Measurements from ENCODE around the gene PXT1. TPM values are rescaled to one million over a fixed set of nuclear protein-coding genes. Genes with fewer than 3 reads are reported as not detected.
A peak's percentile ranks its signal among the peaks of the same experiment; 100 is the strongest.

The PXT1 gene
- total RNA-seq, 3 donors from 2014 or later = 0.15 TPM; not detected in 2

DNA sequence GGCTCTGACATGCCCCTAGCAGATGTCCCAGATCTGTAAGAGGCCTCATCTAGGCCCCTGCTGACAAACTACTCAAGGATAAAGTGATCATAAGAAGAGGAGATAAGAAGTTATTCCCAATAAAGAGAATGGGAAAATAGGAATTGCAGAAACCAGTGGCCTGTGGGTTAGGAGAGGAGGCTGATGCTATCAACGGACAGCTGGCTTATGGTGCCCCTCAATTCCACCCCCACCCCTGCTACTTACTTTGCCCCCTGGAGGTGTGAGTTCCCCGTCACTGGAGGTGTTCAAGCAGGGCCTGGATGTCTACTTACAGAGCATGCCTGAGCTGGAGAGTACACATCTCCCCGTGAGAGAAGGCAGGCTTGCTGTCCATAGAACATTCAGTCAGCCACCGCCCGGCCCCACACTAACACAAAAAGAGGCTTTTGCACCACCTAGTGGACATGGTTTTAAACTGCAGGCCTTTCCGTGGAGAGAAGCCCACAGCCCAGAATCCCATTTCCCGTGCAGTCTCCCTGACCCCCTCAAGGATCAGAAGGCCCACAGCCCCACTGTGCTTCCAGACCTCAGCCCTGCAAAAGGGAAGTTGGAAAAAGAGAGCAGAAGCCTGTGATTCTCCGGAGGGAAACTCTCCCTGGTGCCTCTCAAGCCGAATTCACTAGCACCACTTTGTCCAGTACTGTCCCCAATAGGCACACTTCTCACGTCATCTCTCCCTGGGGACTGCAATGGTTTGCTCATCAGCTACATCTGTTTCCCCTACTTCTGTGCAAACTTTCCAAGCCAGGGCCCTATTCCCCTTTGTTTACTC lies 82.2 kb downstream of the PXT1 start:
- no peaks in the 10 kb centered on the region for H3K27me3 ChIP-seq
- H3K4me1 ChIP-seq = no peaks in the 10 kb centered on the region
- H3K4me3 ChIP-seq = no peak overlapping the region
- DNase-seq (ENCODE audit: low spot score in 2 of 2) = peak; percentile 59 to 77
- H3K9me3 ChIP-seq = no peaks in the 10 kb centered on the region
- no peaks in the 10 kb centered on the region for H3K36me3 ChIP-seq
- no peak overlapping the region for H3K27ac ChIP-seq
- intact Hi-C loops (cut with DNase I; ENCODE audit: low total_unique reads) = no loop called here
- peak in 1 of 3 donors; percentile 21 for TF ChIP-seq POLR2AphosphoS5 (IDR thresholded peaks at IDR 0.05)
- TF ChIP-seq POLR2A (IDR thresholded peaks at IDR 0.05) = no peak
- peak; percentile 72 to 86 (median 80) for TF ChIP-seq CTCF (IDR thresholded peaks at IDR 0.05)

DNA sequence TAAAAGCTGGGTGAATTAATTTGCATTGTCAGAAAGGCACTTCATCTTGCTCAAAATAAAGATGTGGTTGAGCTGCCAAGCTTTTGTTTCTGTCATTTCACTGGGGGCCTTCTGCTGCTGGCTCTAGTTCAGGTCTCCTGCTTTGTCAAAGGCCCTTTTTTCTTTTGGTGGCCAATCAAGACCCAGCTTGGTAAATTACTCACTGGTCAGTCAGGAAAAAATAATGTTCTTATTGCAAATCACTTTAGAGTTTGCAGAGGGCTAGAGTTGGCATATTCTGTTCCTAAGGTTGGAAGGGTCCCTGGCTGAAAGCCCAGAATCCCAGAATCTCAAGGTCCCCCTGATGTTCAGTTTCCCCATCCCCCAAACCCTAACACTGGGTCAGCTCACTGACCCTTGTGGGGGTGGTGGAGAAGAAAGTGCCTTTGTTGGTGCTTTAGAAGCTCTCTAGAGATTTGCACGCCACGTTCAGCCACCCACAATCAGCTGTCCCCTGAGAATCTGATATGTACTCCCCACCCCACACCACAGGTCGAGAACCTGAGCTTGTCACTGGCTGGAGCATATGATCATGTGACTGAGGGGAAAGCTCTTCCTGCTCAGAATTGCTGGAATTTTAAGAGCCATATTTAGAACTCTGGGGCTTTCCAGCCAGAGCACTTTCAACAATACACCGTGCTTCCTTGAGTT lies 84.3 kb downstream of the PXT1 start:
- Histone ChIP-seq H3K27ac (no peak overlapping the region), H3K4me1 (no peaks in the 10 kb centered on the region), H3K9me3 (no peaks in the 10 kb centered on the region), H3K36me3 (no peaks in the 10 kb centered on the region), H3K4me3 (no peak overlapping the region), H3K27me3 (no peaks in the 10 kb centered on the region)
- DNase-seq (ENCODE audit: low spot score in 2 of 2) = no peak
- intact Hi-C loops (cut with DNase I; ENCODE audit: low total_unique reads) = loop anchor here (5.0 kb wide), 1 partner anchor 824 kb away; no protein-coding TSS in a partner anchor
- TF ChIP-seq POLR2A (IDR thresholded peaks at IDR 0.05) (no peak), POLR2AphosphoS5 (IDR thresholded peaks at IDR 0.05) (no peak), CTCF (IDR thresholded peaks at IDR 0.05) (no peak)

GRCh38 chr6:36357872-36358225 lies 84.8 kb downstream of the PXT1 start:
- Histone ChIP-seq H3K27ac (no peak overlapping the region), H3K27me3 (no peaks in the 10 kb centered on the region), H3K36me3 (no peaks in the 10 kb centered on the region), H3K4me3 (no peak overlapping the region), H3K9me3 (no peaks in the 10 kb centered on the region), H3K4me1 (no peaks in the 10 kb centered on the region)
- TF ChIP-seq CTCF (IDR thresholded peaks at IDR 0.05) (no peak), POLR2A (IDR thresholded peaks at IDR 0.05) (no peak), POLR2AphosphoS5 (IDR thresholded peaks at IDR 0.05) (no peak)
- intact Hi-C loops (cut with DNase I; ENCODE audit: low total_unique reads) = loop anchor here (5.0 kb wide), 1 partner anchor 824 kb away; no protein-coding TSS in a partner anchor
- DNase-seq (ENCODE audit: low spot score in 2 of 2) = no peak

- TF ChIP-seq CTCF (IDR thresholded peaks at IDR 0.05) (no peak), POLR2AphosphoS5 (IDR thresholded peaks at IDR 0.05) (no peak), POLR2A (IDR thresholded peaks at IDR 0.05) (no peak)
- DNase-seq (ENCODE audit: low spot score in 2 of 2) = no peak
- no peaks in the 10 kb centered on the region for H3K36me3 ChIP-seq
- no peaks in the 10 kb centered on the region for H3K4me1 ChIP-seq
- no peaks in the 10 kb centered on the region for H3K9me3 ChIP-seq
- intact Hi-C loops (cut with DNase I; ENCODE audit: low total_unique reads) = loop anchor here (5.0 kb wide), 1 partner anchor 826 kb away; no protein-coding TSS in a partner anchor
- no peaks in the 10 kb centered on the region for H3K27me3 ChIP-seq
- H3K4me3 ChIP-seq = no peak overlapping the region
- H3K27ac ChIP-seq = no peak overlapping the region
Observed at GRCh38 chr6:36355819-36356218, 86.8 kb downstream of the PXT1 start.

- intact Hi-C loops (cut with DNase I; ENCODE audit: low total_unique reads) = no loop called here
- no peaks in the 10 kb centered on the region for H3K36me3 ChIP-seq
Observed at GRCh38 chr6:36353411-36353915, 89.2 kb downstream of the PXT1 start.

More at GRCh38 chr6:36353411-36353915, 89.2 kb downstream of the PXT1 start:
- H3K4me1 ChIP-seq = no peaks in the 10 kb centered on the region
- TF ChIP-seq CTCF (IDR thresholded peaks at IDR 0.05) = no peak
- TF ChIP-seq POLR2A (IDR thresholded peaks at IDR 0.05) = no peak
- TF ChIP-seq POLR2AphosphoS5 (IDR thresholded peaks at IDR 0.05) = no peak
- no peak overlapping the region for H3K27ac ChIP-seq
- DNase-seq (ENCODE audit: low spot score in 2 of 2) = no peak
- H3K9me3 ChIP-seq = no peaks in the 10 kb centered on the region
- no peaks in the 10 kb centered on the region for H3K27me3 ChIP-seq
- H3K4me3 ChIP-seq = no peak overlapping the region

Measured in breast epithelium (tissue), 4 donors.